Renal cortical epithelial cell (primary cell): Measurements from ENCODE around the gene DGKB. TPM values are rescaled to one million over a fixed set of nuclear protein-coding genes. Genes with fewer than 3 reads are reported as not detected.
A peak's percentile ranks its signal among the peaks of the same experiment; 100 is the strongest.

Experiments
- DNase-seq: peaks from one replicate; pipeline ENCODE4 v3.0.0-alpha.2; 2011; ENCODE audit warnings: low read depth
- total RNA-seq: library from RNA; depleted of rRNA; stranded (reverse); fragments of >200 nt; gene quantifications from 2 replicates; pipeline ENCODE4 v1.2.3, GENCODE V29; 2014

DGKB gene
- total RNA-seq, 1 donor from 2014 or later: not detected

- DNase-seq: no peak
These were observed 141.6 kb downstream of the DGKB start for GRCh38 chr7:14760730-14761478.

GRCh38 chr7:14759785-14760184, 142.8 kb downstream of the DGKB start:
- no peak for DNase-seq

GRCh38 chr7:14754631-14755030, 147.9 kb downstream of the DGKB start:
- peak; percentile 53 for DNase-seq

- no peak for DNase-seq
These were observed 150.2 kb downstream of the DGKB start for GRCh38 chr7:14752301-14752700.

GRCh38 chr7:14751461-14751860, 151.1 kb downstream of the DGKB start:
- no peak for DNase-seq

- peak; percentile 47 for DNase-seq
These were observed 154.1 kb downstream of the DGKB start for GRCh38 chr7:14748461-14748860.

- DNase-seq: no peak
These were observed 154.8 kb downstream of the DGKB start for GRCh38 chr7:14747701-14748100.

GRCh38 chr7:14745076-14745475, 157.5 kb downstream of the DGKB start:
- no peak for DNase-seq

GRCh38 chr7:14740606-14741005, 161.9 kb downstream of the DGKB start:
- no peak for DNase-seq

- no peak for DNase-seq
These were observed 162.7 kb downstream of the DGKB start for GRCh38 chr7:14739841-14740185.

- no peak for DNase-seq
These were observed 163.2 kb downstream of the DGKB start for GRCh38 chr7:14739168-14739840.

- no peak for DNase-seq
These were observed 164.5 kb downstream of the DGKB start for GRCh38 chr7:14738086-14738485.

GRCh38 chr7:14734839-14735321, 167.7 kb downstream of the DGKB start:
- DNase-seq: no peak

- no peak for DNase-seq
These were observed 181.8 kb downstream of the DGKB start for GRCh38 chr7:14720785-14721184.

- DNase-seq: peak; percentile 42
These were observed 184.7 kb downstream of the DGKB start for GRCh38 chr7:14717816-14718215.

- no peak for DNase-seq
These were observed 185.4 kb downstream of the DGKB start for GRCh38 chr7:14717169-14717568.

GRCh38 chr7:14714161-14714728, 188.3 kb downstream of the DGKB start:
- DNase-seq: peak; percentile 87

GRCh38 chr7:14698239-14698638, 204.3 kb downstream of the DGKB start:
- DNase-seq: peak; percentile 33

GRCh38 chr7:14697684-14698083, 204.9 kb downstream of the DGKB start:
- DNase-seq: no peak

GRCh38 chr7:14691597-14692203, 210.9 kb downstream of the DGKB start:
- DNase-seq: peak; percentile 7

- DNase-seq: no peak
These were observed 211.5 kb downstream of the DGKB start for GRCh38 chr7:14691034-14691433.

- no peak for DNase-seq
These were observed 212.1 kb downstream of the DGKB start for GRCh38 chr7:14690486-14690885.

- no peak for DNase-seq
These were observed 212.5 kb downstream of the DGKB start for GRCh38 chr7:14690075-14690474.
